Stimulated activated CD8-positive, alpha-beta memory T cell treated with anti-CD3 and anti-CD28 coated beads, Interleukin-15, amount 100 ng/mL, for 4 hours (primary cell): Measurements from ENCODE around the gene CACNA1C.

ENCODE experiments used
- DNase-seq, 2 donors: peaks; one replicate each; pipeline ENCODE4 v3.0.0-alpha.2; 2020; ENCODE audit warnings: low read depth in 2 of 2

The CACNA1C gene

GRCh38 chr12:2052826-2053678 lies at the start of gene CACNA1C:
Gene CACNA1C, plus strand, starts transcription at chr12:2052987. Its CDS starts 576 bp downstream, at chr12:2053563.
- DNase-seq, result no peak

DNA sequence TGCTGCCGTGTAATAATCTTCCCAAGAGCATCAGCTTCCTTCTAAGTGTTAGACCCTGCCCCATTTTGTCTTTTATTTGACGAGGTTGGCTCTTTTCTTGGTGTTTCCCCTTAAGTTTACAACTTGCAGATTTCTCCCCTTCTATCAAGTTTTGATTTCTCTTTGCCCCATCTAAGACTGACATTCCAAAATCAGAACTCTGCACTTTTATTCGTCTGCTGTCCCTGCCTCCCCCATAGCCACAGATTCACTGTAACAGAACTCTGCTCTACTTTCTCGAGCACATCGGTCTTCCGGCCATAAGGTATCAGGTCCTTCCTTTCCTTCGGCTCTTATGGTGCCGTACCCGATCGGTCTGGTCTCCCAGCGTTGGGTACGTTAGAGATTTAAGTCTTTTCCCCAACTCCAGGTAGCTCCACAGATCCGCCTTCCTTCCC lies 49.1 kb upstream of the CACNA1C start:
- no peak for DNase-seq

DNA sequence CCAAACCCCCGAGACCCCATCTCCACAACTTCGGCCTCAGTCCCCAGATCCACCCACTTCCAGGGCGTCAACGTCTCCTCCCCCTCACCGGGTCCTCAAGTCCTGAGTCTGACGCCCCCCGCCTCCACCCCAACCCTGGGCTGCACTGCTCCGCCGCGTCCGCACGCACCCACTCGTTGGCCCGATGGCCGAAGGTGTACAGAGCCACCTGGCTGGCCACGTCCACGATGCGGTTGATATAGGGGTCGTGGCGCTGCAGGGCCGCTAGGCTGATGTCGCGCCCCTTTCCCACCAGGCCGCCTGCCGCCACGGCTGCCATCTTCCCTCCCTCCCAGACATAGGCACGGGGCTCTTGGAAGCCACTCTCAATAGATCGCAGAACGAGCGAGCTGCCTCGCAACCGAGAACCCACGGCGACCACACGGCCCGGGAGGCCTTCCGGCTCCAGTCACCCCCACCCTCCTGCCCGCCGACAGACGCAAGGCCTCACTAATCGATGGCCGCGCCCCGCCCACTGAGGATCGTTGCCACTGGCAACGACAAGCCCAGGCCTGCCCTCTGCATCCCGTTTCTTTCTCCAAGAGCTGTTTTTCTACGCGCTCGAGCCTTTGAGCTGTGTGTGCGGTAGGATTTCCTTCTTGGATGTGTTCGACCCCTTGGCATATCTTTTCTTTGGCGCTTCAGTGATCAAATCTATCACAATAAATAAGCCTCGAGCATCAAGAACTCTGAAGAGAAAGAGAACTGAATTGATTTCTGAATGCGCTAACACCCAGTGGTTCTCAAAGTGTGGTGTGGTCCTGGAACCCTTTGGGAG lies 48.5 kb upstream of the CACNA1C start, which contains the start of gene DCP1B:
Gene DCP1B (minus strand): TSS at position 345 of the 817 bp plus-strand sequence. CDS start 26 bp downstream, at position 319.
- DNase-seq, result peak; percentile 83 to 85

DNA sequence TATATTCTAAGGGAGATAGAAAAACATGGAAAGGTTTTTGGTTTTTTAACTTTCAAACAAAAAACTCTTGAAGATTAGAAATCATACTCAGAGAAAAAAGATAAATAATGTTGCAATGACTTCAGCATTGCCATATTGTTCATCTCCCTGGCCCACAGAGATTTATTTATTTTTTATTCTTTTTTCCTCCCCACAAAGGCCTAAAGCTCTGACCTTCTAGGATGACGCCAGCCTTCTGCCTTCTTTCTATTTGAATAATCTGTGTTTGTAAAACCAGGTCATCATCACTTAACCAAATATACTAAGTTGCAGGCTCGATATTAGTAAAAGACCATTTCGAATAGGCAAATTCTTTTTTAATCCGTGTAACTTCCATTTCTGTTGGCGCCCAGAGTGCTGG lies 44.1 kb upstream of the CACNA1C start:
- no peak for DNase-seq

- no peak for DNase-seq
These were observed 43.2 kb upstream of the CACNA1C start for GRCh38 chr12:2009623-2010022.

DNA sequence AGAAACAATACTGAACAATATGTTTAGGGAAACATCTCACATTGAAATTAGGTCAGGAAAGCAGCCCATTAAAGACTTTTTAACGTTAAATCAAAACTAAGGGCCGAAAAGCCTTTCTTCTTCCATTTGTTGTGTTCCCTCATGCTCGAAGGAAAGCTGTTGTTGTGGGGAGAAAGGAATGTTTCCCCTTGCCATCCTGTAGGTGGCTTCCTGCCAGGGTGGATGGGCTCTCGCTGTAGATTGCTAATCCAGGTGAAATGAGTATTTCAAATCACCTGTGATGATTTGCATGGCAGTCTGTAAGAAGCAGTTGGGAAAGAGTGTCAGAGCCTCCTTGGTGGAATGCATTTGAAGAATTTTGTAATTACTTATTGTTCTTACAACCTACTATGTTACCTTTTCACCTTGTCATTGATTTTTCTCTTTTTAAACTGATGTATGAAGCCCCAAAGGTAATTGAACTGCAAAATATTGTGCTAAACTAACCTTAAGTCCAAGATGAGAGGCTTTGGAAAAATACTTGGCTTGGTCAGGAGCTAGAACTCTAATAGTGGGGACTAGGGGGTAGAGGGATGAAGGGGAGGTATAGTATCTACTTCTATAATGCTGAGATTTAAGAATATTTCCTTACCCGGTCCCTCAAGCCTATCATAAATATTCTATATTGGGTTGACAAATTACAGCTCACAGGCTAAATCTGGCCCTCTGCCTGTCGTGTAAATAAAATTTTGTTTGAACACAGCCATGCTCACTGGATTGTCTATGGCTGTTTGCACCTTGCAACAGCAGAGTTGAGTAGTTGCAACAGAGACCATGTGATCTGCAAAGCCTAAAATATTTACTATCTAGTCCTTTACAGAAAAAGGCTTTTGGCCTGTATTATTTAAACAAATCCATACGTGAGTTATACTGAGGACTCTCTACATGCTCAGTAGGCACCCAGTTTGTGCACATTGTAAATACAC lies 40.9 kb upstream of the CACNA1C start:
- DNase-seq, result no peak

DNA sequence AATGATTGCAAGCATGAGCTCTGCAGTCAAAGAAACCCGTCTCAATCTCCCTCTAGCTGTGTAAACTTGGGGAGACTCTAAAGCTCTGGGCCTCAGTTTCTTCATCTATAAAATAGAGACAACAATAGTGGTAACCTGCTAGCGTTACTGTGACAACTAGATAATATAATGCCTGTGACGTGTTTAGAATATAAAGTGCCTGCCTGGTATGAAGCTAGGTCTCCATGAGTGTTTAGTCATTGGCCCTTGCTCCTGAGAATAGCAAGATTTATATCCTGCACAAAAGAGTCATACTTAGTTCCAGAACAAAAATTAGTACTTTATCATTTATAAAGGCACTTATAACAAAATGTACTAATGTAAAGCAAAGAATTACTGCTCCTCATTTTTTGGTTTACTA lies 39.7 kb upstream of the CACNA1C start:
- no peak for DNase-seq

- no peak for DNase-seq
These were observed 39.1 kb upstream of the CACNA1C start for GRCh38 chr12:2013527-2014223.

DNA sequence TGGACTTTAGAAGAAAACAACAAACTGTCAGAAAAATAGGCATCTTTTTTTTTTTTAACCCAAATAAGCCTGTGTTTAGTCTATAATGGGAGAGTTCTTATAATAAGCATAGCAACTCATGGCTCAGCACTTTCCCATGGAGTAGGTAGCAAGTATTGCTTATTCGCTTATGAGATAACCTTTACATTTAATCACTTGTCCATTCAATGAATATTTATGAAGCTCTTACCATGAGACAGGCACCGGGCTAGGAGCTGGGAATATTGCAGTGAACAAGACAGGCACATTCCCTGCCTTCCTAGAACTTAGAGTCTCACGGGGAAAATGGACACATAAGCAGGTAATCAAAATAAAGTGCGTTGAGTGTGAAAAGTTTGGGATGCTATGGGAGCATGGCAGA lies 38.6 kb upstream of the CACNA1C start:
- no peak for DNase-seq

DNA sequence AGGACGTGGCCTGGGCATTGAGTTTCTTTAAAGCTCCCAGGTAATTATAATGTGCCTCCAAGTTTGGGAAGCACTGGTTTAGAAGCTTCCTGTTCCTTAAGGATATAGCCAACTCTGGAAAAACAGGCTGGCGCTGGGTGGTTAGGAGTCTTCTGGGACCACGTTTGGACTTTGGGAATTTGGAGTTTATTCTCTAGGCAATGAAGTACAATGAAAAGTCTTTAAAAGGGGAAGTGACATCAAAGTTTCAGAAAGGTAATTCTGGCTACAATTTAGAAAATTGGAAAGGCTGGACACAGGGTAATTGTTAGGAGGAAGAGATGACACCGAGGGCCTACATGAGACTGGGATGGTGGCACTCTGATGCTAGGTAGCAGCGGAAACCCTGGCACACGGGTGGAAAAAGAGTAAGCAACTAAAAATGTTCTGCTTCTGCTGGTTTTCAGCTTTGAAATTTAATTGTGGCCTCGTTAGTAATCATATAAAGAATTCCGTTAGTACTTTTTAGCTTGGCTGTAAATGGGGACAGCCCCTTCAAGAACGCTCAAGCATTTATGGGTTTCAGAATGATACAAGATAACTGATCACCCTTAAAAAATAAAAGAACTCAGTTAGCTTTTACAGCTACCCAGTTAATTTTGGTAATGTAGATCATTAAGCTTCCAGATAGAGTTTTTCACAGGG lies 35.8 kb upstream of the CACNA1C start:
- no peak for DNase-seq

DNA sequence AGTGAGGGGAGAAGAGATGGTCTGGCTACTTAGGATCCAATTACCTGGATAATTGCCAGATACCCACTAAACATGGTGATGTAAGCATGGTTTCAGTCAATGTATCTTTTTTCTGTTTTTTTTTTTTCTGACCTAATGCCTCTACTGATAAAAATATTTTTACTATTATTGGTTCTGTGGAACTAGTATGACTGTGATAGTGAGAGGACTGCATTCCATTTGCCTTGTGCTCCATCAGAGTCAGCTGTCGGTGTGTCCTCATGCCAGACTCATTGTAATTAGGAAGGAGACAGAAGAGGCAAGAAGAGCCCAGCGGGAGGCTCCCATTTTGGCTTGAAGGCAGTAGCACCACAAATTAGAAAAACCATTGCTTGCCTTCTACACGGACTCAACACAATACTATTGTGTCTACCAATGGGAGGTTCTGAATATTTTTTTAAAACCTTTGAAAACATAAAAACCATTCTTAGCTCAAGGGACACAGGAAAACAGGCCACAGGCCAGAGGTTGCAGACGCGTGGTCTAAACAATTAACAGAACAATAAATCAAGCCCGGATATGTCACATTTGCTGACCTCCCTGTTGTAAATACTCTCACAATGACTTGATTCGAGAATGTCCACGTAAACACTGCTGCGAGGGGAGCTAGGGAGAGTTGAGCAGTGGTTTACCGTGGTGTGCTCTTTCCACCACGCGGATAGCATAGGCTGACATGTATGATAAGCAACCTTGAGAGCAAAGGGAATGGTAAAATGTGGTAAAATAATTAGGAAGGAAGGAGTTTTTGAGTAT lies 35.0 kb upstream of the CACNA1C start:
- DNase-seq, result no peak

DNA sequence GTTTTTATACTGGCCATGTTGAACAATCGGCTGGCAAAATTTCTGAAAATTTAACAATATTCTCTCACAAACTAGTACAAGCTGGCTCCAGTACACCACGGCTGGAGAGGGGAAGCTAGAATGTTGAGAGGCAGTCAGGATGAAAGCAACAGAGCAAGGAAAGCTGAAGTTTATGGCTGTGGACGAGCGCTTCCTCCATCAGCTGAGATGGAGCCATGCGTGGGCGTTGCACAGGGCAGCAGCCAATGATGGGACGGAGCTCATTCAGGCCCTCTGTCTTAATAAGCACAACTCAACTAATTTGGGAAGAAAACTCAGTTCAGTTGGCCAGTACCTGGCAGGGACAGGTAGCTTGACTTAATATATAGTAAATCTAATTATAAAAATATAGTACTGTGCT lies 34.4 kb upstream of the CACNA1C start:
- DNase-seq, result no peak

GRCh38 chr12:2019126-2019525 lies 33.7 kb upstream of the CACNA1C start:
- no peak for DNase-seq

DNA sequence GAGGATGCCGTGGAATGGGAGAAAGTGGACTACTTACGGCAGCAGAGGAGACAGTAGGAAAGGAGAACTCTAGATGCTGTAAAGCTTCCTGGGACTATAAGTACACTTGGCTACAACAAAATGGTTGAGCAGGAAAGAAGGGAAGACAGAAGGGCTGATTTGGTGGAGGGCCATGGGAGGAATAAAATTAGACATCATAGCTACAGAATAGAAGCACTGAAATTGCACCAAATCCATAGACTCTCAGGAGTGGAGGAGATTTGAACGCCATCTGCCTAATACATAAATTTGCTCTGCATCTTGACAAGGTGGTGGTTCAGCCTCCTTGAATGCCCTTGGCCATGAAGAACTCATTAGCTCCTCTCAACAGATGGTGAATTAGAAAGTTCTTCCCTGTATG lies 32.3 kb upstream of the CACNA1C start:
- no peak for DNase-seq

DNA sequence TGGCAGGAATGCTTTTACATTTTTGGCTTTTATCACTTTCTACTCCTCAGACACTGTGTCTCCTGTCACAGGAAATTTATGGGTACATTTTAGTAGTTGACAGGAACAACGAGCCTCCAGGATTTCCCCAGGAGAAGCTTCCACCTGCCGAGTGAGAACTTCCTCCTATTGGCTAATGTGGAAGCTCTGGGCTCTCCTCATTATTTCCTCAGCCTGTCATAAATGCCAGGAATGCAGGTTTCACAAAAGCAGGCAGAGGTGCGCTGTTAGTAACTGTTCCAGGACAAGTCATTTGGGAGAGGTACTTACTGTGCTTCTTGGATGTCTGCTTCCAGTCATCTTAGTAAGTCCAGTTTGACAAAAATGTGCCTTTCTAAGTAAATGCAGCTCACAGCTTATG lies 29.4 kb upstream of the CACNA1C start:
- no peak for DNase-seq

DNA sequence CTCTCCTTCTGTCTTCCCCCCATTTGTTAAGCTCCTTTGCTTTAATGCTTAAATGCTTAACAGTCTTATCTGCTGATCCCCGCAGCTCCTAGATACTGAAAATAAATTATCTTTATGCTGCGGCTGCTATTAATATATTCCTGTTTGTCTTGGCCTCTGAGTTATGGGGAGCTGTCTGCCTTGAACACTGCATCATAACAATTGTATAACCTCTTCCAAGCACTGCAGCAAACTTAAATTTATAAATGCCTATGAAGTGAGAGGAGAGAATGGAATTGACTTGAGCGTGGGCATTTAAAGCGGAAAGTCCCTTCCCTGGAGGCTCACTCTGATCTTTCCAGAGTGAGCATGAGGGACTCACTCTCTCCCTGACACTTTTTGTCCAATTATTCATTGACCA lies 25.4 kb upstream of the CACNA1C start:
- DNase-seq, result no peak

GRCh38 chr12:2029851-2030250 lies 22.9 kb upstream of the CACNA1C start:
- DNase-seq, result no peak

GRCh38 chr12:2032506-2032905 lies 20.3 kb upstream of the CACNA1C start:
- no peak for DNase-seq

DNA sequence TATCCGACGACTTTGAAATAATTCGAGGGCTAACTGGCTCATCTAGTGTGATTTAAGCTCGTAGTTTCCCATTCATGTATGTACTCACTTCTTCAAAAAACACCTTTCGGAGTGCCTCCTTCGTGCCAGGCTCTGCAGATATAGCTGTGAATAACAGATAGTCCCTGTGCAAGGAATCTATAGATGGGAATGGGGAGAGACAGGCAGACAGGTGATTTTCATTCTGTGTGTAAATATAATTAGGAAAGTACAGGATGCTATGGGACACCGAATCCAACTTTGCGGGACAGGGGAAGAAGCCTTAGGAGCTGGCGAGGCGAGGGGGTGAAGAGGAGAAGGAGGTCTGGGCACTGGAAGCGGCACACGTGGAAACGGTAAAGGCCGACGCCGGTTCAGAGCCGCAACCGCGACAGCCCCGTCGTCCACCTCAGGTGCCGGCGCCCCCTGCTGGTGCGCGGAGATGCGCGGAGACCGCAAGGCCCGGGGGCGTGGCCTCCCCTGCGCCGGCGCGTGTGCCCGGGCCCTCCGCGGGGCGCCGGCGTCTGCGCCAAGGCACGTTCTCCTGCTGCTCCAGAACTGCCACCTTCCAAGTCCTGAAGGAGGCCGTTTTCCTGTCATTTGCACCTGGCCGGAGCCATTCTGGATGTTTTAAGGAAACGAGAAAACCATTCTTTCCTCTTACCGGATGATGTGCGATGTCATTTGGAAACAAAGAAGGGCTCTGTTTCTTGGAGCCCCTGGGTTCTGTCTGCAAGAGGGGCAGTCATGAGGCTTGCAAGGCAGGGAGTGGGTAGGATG lies 18.0 kb upstream of the CACNA1C start:
- peak; percentile 59 to 62 for DNase-seq
